Colonic mucosa (tissue), 4 donors: ENCODE measurements around the gene MICA. TPM values are rescaled to one million over a fixed set of nuclear protein-coding genes. Genes with fewer than 3 reads are reported as not detected.

Source experiments
- DNase-seq: peaks from one replicate; pipeline ENCODE4 v3.0.0-alpha.2; 2020
- H3K27ac ChIP-seq: fragments of 200-600 bp; one replicate; pipeline ENCODE4 v1.8.0; 2021
- H3K27me3 ChIP-seq: fragments of 200-600 bp; one replicate; pipeline ENCODE4 v1.8.0; 2021
- H3K36me3 ChIP-seq: fragments of 200-600 bp; one replicate; pipeline ENCODE4 v1.8.0; 2021
- H3K4me1 ChIP-seq: fragments of 200-600 bp; one replicate; pipeline ENCODE4 v1.8.0; 2021; ENCODE audit warnings: mild to moderate bottlenecking
- H3K4me3 ChIP-seq: fragments of 200-600 bp; one replicate; pipeline ENCODE4 v1.8.0; 2021
- H3K9ac ChIP-seq, 2 donors: one replicate each; pipeline ENCODE4 v1.7.0; 2013; ENCODE audit warnings: control low read depth in 2 of 2, low read depth in 2 of 2, low read length in 2 of 2
- H3K9me3 ChIP-seq: fragments of 200-600 bp; one replicate; pipeline ENCODE4 v1.8.0; 2021
- CTCF ChIP-seq: fragments of 200-600 bp; IDR thresholded peaks from one replicate; pipeline ENCODE4 v1.8.0; 2022; ENCODE audit warnings: antibody characterized with exemption, mild to moderate bottlenecking
- intact Hi-C: fragments of 100-400 bp; cut with DNase I; formaldehyde crosslinking; loops from one replicate; pipeline ENCODE4 v1.14.1; 2022
- total RNA-seq, 2 donors: library from RNA; stranded (reverse); fragmentation: NEBNext Ultra II Directional in 1 of 2; extraction: Animal tissue kit (Norgen Biotek cat#: 25700) in 1 of 2; gene quantifications; one replicate each; pipeline ENCODE4 v1.2.1, GENCODE V29; 2021
- donor health status: healthy.
- donor health status: DM: no; HTN: no; CAD: no.
- donor health status: DM: no; HTN: no; CAD: no.

The MICA gene
- total RNA-seq, 2 donors from 2014 or later, result 15.0 to 26.7 TPM

- TF ChIP-seq CTCF, result no peak
- intact Hi-C loops, result no loop called here
- no peaks in the 10 kb centered on the region for H3K4me1 ChIP-seq
Measured at GRCh38 chr6:31375699-31376098, 27.7 kb upstream of the MICA start.

GRCh38 chr6:31377029-31377428 is 26.4 kb upstream of the MICA start:
- Histone ChIP-seq H3K4me3 (no peak overlapping the region), H3K27me3 (no peaks in the 10 kb centered on the region), H3K9ac (no peak overlapping the region), H3K4me1 (no peaks in the 10 kb centered on the region), H3K27ac (no peak overlapping the region), H3K9me3 (no peaks in the 10 kb centered on the region), H3K36me3 (no peaks in the 10 kb centered on the region)
- no peak for DNase-seq
- no peak for TF ChIP-seq CTCF
- intact Hi-C loops, result no loop called here

More at GRCh38 chr6:31375699-31376098, 27.7 kb upstream of the MICA start:
- Histone ChIP-seq H3K36me3 (no peaks in the 10 kb centered on the region), H3K27me3 (no peaks in the 10 kb centered on the region), H3K27ac (no peak overlapping the region), H3K4me3 (no peak overlapping the region), H3K9me3 (no peaks in the 10 kb centered on the region), H3K9ac (no peak overlapping the region)
- DNase-seq, result no peak

GRCh38 chr6:31378062-31378720 is 25.2 kb upstream of the MICA start:
- no peak for TF ChIP-seq CTCF
- Histone ChIP-seq H3K9ac (peak overlapping the region in 1 of 2 donors; percentile 43), H3K4me1 (no peaks in the 10 kb centered on the region), H3K36me3 (no peaks in the 10 kb centered on the region), H3K4me3 (no peak overlapping the region), H3K27me3 (no peaks in the 10 kb centered on the region), H3K27ac (no peak overlapping the region), H3K9me3 (no peaks in the 10 kb centered on the region)
- DNase-seq, result peak; percentile 74
- intact Hi-C loops, result no loop called here

GRCh38 chr6:31378721-31379103 is 24.7 kb upstream of the MICA start:
- H3K9me3 ChIP-seq, result no peaks in the 10 kb centered on the region
- no peak for TF ChIP-seq CTCF
- intact Hi-C loops, result no loop called here
- peak overlapping the region in 1 of 2 donors; percentile 9 for H3K9ac ChIP-seq
- H3K27ac ChIP-seq, result no peak overlapping the region
- DNase-seq, result no peak
- H3K4me3 ChIP-seq, result no peak overlapping the region
- no peaks in the 10 kb centered on the region for H3K4me1 ChIP-seq
- no peaks in the 10 kb centered on the region for H3K27me3 ChIP-seq
- H3K36me3 ChIP-seq, result no peaks in the 10 kb centered on the region

- H3K4me3 ChIP-seq, result no peak overlapping the region
- H3K4me1 ChIP-seq, result no peaks in the 10 kb centered on the region
- TF ChIP-seq CTCF, result no peak
- no peaks in the 10 kb centered on the region for H3K9me3 ChIP-seq
- no peaks in the 10 kb centered on the region for H3K36me3 ChIP-seq
- no peak overlapping the region for H3K9ac ChIP-seq
- intact Hi-C loops, result loop anchor here (5.0 kb wide), 1 partner anchor 243 kb away; the partner anchor contains the start of gene PSORS1C2
- H3K27me3 ChIP-seq, result no peaks in the 10 kb centered on the region
- no peak for DNase-seq
- H3K27ac ChIP-seq, result no peak overlapping the region
Measured at GRCh38 chr6:31379850-31380249, 23.5 kb upstream of the MICA start.
